NCI-H2196 (cell line): ENCODE data around the gene WARS2.
"Not testable (repeated sequence)": the region's sequence is repeated elsewhere in the genome, so short reads cannot be mapped to it uniquely, and the experiment has no call there.

Experiments
- DNase-seq: peaks from one replicate; lab custom pipeline; 2025; ENCODE audit not compliant: unreplicated experiment; lab: John Stamatoyannopoulos, UW

Gene WARS2

DNA sequence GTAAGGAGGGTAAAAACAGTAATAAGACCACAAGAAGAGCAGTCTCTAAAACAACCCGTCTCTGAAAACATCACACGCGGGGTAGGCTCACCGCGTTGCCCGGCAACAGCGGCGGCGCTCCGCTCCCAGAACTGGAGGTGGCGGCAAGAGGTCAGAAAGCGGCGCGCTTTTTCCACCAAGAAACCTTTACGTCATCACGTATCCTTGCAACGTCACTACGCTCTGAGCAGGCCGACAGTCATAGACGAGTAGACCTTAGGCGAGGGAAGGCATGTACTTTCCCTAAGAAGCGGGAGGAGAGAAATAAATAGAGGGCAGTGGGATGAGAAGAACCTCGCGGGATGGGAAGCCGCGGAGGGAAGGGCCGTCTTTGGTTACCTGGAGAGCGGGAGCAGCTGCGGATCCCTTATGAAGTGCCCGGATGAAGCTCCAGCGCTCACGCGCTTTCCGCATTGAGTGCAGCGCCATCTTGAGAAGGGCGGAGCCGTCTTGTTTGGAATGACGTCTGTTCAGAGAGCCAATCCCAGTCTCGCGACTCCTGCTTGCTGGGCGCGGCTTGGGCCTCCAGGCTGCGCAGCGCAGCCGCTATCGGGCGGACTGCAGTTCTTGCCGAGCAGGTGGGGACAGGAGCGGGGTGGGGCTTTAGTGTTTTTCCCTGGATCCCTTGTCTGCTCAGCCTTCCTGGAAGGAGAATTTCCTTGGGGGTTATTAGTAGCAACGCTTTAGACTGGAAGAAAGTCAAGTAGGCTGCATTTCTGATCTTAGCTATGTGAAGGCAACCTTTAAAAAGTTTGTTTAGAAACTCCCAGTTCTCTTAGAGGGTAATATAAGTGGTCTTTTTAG, at the start of gene WARS2:
TSS of gene WARS2 (minus strand) at position 477 of the 843 bp plus-strand sequence. CDS start at position 468, 9 bp downstream.
- DNase-seq, result peak; percentile 97

DNA sequence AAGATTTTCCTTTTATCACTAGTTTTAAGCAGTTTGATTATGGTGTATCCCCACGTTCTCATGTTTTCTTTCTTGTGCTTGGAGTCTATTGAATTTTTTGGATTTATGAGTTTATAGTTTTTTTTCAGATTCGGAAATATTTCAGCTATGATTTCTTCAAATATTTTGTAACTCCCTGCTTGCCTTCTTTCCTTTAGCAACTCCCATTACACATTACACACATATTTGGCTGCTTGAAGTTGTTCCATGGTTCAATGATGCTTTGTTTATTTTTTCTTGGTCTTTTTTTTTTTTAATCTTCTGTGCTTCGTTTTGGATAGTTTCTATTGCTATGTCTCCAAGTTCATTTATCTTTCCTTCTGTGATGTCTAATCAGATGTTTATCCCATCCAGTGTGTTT, 48.5 kb upstream of the WARS2 start:
- DNase-seq, result no peak

DNA sequence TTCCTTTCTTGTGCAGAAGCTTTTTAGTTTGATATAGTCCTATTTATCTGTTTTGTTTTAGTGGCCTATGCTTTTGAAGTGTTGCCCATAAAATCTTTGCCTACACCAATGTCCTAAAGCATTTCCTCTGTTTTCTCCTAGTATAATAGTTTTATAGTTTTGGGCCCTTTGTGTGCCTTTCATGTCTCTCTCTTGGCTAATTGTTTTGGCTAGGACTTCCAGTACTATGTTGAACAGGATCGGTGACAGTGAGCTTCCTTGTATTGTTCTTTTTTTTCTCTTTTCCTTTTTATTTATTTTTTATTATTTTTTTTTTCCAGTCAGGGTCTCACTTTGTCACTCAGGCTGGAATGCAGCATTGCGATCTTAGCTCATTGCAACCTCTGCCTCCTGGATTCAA, 47.0 kb upstream of the WARS2 start:
- no peak for DNase-seq

DNA sequence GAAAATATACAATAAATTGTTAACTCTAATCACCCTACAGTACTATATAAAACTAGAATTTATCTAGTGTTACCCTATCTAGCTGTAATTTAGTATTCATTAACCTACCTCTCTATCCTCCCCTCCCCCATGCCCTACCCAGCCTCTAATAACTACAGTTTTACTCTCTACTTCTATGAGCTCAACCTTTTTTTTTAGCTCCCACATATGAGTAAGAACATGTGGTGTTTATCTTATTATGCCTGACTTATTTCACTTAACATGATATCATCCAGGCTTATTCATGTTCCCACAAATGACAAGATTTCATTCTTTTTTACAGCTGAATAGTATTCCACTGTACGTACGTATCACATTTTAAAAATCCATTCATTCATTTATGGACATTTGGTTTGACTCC, 46.0 kb upstream of the WARS2 start:
- no peak for DNase-seq

DNA sequence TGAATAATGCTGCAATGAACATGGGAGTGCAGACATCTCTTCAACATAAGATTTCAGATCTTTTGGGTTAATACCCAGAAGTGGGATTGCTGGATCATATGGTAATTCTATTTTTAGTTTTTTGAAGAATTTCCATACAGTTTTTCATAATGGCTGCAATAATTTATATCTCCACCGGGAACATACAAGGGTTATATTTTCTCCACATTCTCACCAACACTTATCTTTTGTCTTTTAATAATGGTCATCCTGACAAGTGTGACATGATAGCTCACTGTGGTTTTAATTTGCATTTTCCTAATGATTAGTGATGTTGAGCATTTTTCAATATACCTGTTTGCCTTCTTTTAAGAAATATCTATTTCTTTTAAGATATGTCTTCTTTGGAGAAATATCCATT, 44.5 kb upstream of the WARS2 start:
- no peak for DNase-seq

DNA sequence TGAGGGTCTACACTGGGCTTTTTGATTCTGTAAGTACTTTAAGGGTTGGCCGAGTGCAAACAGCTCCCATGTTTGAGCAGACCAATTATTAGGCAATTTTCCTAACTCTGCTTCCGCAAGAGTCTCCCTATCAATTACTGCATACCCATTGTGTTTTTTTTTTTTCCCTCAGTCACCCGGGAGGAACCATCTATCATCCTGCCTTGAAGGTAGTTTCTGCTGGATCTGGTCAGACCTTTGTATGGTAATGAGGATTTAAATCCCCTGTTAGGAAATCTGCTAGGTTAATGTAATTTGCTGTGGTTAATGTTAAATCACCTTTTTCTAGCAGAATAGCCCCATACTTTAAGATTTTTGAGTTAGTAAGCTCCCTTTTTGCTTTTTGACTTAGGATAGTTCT, 40.8 kb upstream of the WARS2 start:
- DNase-seq, result no peak

DNA sequence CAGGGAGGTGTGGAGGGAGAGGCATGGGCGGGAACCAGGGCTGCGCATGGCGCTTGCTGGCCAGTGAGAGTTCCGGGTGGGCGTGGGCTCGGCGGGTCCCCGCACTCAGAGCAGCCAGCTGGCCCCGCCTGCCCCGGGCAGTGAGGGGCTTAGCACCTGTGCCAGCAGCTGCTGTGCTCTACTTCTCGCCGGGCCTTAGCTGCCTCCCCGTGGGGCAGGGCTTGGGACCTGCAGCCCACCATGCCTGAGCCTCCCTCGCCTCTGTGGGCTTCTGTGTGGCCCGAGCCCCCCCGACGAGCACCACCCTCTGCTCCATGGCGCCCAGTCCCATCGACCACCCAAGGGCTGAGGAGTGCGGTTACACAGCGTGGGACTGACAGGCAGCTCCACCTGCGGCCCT, 38.6 kb upstream of the WARS2 start:
- DNase-seq, result no peak

DNA sequence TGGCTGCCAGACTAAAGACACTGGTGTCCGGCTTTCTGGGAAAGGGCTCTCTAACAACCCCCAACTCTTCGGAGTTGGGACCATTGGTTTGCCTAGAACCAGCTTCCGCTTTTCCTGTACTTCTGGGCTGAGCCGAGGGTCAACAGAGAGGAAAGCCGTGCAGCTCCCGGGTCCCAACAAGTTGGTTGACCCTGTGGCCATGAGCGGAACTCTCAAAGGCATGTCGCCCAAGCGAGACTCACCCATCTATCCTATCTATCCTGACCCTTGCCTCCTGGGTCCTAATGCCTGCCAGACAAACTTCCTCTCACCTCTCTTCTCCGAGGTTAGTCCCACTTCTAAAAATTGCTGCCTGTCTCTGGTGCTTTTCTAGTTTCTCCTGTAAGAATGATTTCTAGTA, 32.5 kb upstream of the WARS2 start:
- DNase-seq, result not testable (repeated sequence)

DNA sequence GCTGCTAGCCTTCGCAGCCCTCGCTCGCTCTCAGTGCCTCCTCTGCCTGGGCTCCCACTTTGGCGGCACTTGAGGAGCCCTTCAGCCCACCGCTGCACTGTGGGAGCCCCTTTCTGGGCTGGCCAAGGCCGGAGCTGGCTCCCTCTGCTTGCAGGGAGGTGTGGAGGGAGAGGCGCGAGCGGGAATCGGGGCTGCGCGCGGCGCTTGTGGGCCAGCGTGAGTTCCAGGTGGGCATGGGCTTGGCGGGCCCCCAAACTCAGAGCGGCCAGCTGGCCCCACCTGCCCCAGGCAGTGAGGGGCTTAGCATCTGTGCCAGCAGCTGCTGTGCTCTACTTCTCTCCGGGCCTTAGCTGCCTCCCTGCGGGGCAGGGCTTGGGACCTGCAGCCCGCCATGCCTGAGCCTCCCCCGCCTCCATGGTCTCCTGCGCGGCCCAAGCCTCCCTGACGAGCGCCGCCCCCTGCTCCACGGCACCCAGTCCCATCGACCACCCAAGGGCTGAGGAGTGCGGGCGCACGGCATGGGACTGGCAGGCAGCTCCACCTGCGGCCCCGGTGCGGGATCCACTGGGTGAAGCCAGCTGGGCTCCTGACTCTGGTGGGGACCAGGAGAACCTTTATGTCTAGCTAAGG, 31.0 kb upstream of the WARS2 start:
- not testable (repeated sequence) for DNase-seq

DNA sequence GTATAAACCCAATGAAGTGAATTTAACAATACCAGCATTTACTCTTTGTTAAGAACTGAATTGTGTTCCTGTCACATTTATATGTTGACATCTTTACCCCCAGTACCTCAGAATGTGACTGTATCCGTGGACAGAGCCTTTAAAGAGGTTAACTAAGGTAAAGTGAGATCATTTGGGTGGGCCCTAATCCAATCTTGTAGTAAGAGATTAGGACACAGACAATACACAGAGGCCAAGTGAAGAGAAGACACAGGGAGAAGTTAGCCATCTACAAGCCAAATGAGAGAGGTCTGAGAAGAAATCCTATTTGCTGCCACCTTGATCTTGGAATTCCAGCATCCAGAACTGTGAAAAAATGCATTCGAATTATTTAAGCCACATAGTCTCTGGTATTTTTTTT, 22.9 kb upstream of the WARS2 start:
- DNase-seq, result no peak

DNA sequence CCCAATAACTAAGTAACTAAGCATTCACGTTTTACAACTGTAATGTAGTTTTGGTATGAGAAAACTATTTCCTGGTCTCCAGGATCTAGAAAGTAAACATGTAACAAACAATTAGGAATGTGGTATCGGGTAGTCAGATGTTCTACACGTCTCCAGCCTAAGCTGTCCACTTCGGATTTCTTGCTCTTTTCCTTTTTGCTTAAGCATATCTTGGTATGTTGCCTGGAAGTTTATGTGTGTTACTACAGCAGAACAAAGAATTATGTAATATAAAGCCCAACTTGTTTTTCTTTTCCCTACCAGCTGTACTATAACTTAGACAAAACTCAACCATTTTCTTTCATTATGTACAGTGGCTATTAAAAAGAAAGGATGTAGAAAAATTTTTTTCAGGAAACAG, 20.4 kb upstream of the WARS2 start:
- no peak for DNase-seq

DNA sequence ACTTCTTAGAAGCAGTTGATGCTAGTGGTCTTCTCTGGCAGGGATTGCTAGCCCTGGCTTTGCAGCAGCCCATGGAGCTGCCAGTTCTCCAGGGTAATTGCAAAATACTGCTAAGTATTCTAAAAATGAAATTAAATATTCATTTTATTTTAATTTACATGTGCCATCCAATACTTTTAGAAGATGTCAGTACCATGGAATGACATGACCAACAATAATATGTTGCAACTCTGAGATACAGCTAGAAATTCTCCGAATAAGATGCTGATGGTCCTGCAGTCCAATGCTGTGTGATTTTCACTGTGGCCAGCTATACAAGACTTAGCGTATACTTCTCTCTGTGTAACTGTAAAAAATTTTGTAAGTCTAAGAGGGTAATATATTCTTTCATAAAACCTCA, 20.0 kb upstream of the WARS2 start:
- DNase-seq, result no peak

DNA sequence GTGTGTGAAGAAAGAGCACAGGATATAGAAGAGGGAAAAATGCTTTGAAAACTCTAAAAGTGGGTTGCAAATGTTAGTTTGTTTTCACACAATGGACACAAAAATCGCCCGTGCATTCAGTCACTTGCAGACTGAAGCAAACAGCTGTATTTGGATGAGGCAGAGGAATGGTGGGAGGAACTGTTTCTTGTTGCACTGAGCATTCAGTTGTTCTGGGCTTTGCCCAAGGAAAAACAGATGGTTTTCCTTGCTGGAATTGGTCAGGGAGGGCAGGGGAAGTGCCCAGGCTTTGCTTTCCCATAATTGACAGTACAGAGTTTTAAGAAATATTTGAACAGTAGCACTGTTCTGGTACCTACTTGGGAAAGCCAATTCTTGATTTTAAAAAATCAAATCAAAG, 19.5 kb upstream of the WARS2 start:
- DNase-seq, result no peak

DNA sequence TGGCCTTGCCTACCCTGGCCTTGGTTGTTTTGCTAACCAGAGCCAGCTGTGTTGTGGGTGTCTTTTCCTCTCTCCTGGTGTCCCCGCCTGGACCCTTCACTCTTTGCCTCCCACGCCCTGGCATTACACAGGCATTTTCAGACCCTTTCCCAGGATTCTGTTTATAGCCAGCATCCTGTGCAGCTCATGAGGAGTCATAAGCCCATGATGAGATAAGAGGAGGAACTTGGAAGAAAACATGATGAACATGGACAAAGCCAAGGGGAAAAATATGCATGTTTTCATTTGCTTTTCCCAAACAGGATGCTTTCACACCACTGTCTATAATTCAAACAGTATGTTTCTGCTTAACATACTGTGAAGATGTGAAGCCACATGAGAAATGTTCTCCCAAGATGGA, 18.7 kb upstream of the WARS2 start:
- no peak for DNase-seq

DNA sequence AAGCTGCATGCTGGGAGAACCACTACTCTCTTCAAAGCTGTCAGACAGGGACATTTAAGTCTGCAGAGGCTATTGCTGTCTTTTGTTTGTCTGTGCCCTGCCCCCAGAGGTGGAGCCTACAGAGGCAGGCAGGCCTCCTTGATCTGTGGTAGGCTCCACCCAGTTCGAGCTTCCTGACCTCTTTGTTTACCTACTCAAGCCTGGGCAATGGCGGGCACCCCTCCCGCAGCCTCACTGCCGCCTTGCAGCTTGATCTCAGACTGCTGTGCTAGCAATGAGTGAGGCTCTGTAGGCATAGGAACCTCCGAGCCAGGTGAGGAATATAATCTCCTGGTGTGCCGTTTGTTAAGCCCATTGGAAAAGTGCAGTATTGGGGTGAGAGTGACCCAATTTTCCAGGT, 16.3 kb upstream of the WARS2 start:
- not testable (repeated sequence) for DNase-seq

DNA sequence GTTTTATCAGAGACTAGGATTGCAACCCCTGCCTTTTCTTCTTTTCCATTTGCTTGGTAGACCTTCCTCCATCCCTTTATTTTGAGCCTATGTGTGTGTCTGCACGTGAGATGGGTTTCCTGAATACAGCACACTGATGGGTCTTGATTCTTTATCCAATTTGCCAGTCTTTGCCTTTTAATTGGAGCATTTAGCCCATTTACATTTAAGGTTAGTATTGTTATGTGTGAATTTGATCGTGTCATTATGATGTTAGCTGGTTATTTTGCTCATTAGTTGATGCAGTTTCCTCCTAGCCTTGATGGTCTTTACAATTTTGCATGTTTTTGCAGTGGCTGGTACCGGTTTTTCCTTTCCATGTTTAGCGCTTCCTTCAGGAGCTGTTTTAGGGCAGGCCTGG, 14.6 kb upstream of the WARS2 start:
- DNase-seq, result not testable (repeated sequence)

DNA sequence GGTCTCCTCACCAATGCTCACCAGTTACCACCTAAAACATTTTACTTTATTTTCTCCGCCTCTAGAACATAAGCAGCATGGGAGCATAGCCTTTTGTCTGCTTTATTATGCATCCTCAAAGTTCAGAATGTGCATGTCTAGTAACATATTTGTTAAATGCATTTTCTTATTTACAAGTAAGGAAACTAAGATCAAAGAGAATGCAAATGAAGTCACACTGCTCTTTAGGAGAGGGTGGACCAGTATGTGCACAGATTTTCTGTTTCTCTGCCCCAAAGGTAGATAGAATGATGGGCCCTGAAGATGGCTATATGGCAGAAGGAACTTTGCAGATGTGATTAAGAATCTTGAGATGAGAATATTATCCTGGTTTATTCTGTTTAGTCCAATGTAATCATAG, 9.7 kb upstream of the WARS2 start:
- no peak for DNase-seq

DNA sequence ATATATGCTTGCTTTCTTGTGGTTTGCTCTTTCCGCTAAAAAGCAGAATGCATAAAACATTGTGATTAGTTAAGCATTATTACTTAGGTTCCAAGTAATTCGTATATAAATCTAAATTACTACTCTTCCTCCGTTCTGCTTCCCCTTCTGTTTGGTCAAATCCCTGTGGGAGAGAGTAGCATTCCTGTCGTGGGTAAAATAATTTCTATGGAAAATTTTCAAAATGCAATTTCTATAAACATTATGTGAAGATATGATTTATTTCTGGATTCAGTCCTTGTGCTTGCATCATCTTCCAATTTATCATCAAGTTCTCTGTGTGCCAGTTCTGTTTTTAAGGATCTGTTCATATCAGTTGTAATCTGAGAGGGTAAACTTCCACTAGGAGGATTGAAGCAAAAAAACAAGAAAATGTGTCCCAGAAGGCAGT, 7.2 kb upstream of the WARS2 start:
- DNase-seq, result no peak

DNA sequence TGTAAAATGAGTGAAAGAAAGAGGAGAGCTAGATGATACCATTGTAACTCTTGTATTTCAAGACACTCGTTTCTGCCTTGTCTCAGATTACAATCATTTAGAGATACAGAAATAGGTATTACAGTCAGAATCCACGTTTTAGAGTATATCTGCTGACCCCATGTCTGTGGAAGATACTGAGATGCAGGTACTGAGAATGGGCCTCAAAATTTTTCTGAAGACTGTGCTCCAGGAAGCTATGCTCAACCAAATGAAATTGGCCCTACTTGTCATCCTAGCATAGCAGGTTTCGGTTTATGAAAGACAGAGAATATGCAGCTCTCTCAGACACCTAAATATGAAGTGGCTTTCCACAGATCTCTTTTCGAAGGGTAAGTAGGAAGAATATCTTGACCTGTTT, 6.0 kb upstream of the WARS2 start:
- no peak for DNase-seq

DNA sequence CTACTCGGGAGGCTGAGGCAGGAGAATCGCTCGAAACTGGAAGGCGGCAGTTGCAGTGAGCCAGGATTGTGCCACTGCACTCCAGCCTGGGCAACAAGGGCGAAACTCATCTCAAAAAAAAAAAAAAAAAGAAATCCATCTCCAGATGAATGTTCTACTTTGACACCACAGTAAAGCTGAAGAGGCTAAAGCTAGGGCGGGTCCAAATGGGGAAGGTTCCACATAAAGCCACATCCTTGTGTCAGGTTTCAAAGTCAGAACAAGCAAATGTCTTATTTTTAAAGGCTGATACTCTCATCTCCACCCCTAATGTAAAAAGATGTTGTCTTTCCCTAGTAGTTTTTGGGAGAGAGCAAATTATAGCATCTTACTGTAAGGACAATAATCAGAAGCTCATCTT, 4.4 kb upstream of the WARS2 start:
- DNase-seq, result no peak

DNA sequence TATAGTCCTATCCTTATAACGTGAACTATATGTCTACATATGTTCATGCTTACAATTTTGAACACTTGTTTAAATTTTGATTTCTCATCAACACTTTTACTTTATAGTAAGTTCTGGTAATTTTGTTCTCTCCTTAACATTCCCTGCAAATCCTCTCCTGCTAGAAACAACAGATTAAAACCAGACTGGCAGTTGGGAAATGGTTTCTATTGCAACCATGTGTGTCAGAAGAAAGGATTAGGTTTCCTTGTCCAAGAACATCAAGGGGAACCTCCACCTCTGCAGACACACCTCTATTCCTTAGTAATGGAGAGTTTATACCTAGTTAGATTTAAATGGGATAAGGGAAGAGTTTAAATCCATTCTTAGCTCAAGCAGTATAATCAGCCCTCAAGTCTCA, 3.3 kb upstream of the WARS2 start:
- no peak for DNase-seq

DNA sequence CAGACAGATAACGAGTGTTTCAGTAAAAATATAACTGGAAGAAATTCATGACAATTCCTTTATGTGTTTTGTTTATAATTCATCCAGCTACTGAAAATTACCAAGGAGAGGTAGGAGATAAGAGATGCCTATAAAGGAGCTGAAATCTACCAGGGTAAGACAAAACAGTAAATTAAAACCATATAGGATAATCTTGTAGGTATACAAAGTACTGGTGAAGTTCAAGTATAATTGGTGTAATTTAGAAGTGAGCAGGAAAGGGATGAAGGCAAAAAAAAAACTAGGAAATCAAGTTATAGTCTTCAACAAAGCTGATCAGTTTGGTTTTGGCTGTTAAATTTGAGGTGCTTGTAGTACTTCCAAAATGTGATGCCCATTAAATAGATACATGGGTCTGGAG, 1.2 kb upstream of the WARS2 start:
- no peak for DNase-seq

DNA sequence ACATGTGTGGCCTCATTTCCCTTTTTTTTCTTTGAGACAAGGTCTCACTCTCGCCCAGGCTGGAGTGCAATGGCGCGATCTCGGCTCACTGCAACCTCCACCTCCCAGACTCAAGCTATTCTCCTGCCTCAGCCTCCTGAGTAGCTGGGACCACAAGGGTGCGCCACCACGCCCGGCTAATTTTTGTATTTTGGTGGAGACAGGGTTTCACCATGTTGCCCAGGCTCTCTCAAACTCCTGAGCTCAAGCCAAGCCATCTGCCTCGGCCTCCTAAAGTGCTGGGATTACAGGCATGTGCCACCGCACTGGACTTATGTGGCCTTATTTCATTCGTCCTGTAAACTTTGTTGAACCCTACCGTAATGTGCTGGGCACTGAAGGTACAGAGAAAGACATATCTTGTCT, 569 bp upstream of the WARS2 start:
- DNase-seq, result no peak
